Breast epithelium (tissue), 3 donors: ENCODE results near the gene B4GALNT4.

Source experiments
- POLR2A ChIP-seq: fragments of 450-650 bp; IDR thresholded peaks from one replicate; pipeline ENCODE4 v1.6.1; 2016; ENCODE audit warnings: antibody characterized with exemption, mild to moderate bottlenecking, moderate library complexity
- POLR2AphosphoS5 ChIP-seq, 3 donors: sonication (generic); formaldehyde crosslinking; IDR thresholded peaks; one replicate each; pipeline ENCODE4 v1.6.1; 2017; ENCODE audit warnings: antibody characterized with exemption in 3 of 3
- TF ChIP-seq, protein P1 (sequence below), 3 donors: fragments of 450-650 bp; IDR thresholded peaks; one replicate each; pipeline ENCODE4 v1.5.1; 2016 to 2017; ENCODE audit warnings: antibody characterized with exemption in 3 of 3, mild to moderate bottlenecking in 3 of 3, moderate library complexity in 3 of 3

DNA sequence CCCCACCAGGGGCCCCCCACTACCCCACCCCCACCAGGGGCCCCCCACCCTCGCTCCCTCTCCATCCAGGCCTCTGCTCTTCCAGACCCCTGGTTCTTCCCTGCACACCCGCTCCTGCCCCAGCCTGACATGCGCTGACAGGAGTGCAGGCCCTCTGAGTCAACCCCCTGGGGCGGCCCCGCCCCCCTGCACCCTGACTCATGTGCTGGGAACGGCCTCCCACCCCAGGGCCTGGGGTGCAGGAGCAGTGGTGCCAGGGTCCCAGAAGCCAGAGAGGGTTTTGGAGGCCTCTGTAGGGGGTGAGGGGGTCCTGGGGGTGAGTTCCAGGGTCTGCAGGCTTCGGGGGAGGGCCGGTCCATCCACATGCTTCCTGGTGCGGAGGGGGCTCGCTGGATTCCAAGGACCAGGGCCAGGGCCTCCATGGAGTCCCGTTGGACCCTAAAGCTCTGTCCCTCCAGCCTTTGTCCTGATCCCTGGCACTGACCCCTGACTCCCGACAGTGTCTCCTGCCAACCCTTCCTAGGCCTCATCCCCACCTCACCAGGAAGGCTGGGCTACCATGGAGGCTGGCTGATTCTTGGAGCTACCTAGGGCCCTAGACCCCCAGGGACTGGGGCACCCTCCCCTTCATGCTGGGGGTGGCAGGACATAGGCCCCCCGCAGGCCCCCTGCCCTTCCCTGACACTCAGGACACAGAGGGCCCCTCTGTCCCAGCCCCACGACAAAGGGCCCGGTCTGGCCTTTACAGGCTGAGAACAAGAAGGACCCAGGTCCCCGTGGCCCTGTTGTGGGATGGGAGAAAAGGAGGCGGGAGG lies 24.1 kb downstream of the B4GALNT4 start:
- TF ChIP-seq, protein P1, sequence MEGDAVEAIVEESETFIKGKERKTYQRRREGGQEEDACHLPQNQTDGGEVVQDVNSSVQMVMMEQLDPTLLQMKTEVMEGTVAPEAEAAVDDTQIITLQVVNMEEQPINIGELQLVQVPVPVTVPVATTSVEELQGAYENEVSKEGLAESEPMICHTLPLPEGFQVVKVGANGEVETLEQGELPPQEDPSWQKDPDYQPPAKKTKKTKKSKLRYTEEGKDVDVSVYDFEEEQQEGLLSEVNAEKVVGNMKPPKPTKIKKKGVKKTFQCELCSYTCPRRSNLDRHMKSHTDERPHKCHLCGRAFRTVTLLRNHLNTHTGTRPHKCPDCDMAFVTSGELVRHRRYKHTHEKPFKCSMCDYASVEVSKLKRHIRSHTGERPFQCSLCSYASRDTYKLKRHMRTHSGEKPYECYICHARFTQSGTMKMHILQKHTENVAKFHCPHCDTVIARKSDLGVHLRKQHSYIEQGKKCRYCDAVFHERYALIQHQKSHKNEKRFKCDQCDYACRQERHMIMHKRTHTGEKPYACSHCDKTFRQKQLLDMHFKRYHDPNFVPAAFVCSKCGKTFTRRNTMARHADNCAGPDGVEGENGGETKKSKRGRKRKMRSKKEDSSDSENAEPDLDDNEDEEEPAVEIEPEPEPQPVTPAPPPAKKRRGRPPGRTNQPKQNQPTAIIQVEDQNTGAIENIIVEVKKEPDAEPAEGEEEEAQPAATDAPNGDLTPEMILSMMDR (IDR thresholded peaks at IDR 0.05): no peak
- TF ChIP-seq POLR2A (no peak), POLR2AphosphoS5 (IDR thresholded peaks at IDR 0.05) (no peak)
